Measurements from ENCODE around the gene RNU1-4.
"Not testable (repeated sequence)": the region's sequence is repeated elsewhere in the genome, so short reads cannot be mapped to it uniquely, and the experiment has no call there.

RNU1-4 gene

GRCh38 chr1:16740047-16740964 is at the start of gene RNU1-4:
Gene RNU1-4, plus strand, starts transcription at chr1:16740516.
- DNase-seq: not testable (repeated sequence)

- not testable (repeated sequence) for DNase-seq
These were observed 49.2 kb upstream of the RNU1-4 start for GRCh38 chr1:16690971-16691682.

GRCh38 chr1:16692283-16692682 is 48.0 kb upstream of the RNU1-4 start:
- DNase-seq: not testable (repeated sequence)

- not testable (repeated sequence) for DNase-seq
These were observed 47.4 kb upstream of the RNU1-4 start for GRCh38 chr1:16692717-16693448.

DNA sequence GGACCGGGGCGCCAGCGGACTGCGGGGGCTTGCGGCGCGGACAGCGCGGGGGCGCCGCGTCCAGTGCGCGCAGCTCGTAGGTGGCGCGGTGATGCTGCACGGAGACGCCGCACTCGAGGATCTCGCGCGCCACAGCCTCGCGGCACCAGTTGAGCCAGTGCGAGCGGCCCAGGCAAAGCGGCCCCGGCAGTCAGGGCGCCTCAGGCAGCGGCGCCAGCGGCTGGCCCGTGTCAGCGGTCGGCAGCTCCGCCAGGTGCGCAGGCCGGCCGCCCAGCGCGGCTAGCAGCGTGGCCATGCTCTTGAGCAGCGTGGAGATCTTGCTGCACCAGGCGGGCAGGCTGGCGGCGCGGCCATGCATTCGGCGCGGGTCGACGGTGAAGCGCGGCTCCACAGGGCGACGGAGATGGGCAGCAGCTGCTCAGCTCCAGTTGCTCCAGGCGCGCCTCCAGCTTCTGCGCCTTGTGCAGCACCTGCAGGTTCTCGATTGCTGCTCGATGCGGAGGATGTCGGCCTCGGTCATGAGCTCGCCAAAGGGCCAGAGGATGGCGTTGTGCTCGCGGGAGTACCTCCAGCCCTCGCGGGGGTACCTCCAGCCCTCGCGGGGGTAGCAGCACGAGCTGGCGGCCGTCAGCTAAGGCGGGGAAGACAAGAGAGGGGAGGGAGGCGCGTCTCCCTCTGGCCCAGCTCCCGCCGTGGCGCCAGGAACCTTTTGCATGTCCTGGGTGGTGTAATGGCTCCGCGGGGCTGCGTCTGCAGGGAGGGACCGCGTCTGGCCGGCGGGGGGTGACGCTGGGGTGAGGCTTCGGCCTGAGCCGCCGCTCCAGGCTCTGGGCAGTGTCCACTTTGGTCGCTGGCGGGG is 46.6 kb upstream of the RNU1-4 start:
- DNase-seq: not testable (repeated sequence)

DNA sequence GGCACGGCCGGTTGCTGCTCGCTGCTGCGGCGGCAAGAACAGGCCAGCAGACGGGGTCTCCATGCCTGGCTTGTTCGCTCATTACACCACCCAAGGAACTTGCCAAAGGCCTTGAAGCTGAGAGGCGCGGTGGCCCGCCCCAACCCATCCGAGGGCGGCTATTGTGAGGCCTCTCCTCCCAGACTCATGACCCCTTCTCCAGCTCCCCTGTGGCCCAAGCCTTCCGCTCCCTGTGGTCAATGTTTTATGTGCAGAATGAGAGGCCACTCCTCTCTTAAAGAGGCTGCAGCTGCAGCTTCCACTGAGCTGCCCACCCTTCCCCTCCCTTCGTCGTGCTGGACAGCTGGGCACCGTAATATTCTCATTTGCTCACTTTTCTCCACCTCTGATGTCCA is 46.0 kb upstream of the RNU1-4 start:
- not testable (repeated sequence) for DNase-seq

- not testable (repeated sequence) for DNase-seq
These were observed 43.7 kb upstream of the RNU1-4 start for GRCh38 chr1:16696507-16697150.

- DNase-seq: not testable (repeated sequence)
These were observed 43.2 kb upstream of the RNU1-4 start for GRCh38 chr1:16697152-16697551.

GRCh38 chr1:16699440-16699839 is 40.9 kb upstream of the RNU1-4 start:
- not testable (repeated sequence) for DNase-seq

DNA sequence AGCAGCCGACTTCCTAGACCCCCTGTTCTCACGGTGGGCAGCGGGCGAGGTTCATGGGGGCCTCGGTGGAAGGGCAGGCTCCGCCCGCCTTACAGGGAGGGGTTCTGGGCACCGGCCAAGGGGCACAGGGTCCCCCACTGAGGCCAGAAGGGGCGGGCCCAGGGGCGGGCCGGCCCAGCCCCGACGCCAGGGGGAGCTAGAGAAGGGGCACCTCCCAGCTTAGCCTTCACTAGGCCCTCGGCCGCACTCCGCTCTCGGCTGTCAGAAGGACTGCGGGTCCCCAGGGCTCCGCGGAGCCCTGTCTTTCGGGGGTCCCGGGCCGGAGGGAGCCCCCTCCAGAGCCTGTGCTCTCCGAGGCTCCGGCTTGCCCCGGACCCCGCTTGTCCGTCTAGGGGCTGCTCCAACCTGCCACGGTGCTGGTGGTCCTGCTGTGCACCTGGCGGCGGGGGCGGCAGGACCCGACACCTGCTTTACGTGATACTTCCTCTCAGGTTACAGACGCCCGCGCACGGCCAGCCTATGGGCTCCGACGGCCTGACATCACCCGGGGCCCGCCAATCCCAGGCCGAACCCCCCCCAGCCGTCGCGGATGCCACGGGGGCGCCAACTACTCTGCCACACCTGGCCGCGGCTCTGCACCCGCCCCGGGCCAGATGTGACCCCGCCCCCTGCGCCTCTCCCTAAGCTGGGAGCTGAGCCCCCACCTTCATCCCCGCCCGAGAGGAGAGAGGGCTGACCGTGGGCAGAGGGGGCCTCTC is 40.0 kb upstream of the RNU1-4 start:
- not testable (repeated sequence) for DNase-seq

- not testable (repeated sequence) for DNase-seq
These were observed 39.1 kb upstream of the RNU1-4 start for GRCh38 chr1:16701189-16701588.

DNA sequence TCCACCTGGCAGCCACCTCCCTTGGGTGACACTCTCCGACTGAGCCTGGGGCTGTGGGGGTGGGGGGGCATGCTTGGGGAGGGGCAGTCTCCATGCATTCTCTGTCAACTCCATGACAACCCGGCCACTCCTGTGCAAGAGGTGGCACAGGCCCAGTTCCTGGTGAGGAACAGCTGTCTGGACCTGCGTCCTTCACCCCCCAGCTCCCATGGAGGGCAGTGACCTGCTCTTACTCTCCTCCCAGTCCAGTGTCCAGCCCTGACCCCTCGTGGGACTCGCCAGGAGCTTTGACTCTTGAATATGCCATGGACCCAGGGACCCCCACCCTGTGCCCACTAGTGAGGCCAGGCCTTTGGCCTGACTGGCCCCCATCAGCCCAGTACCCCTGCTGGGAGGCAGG is 38.0 kb upstream of the RNU1-4 start:
- DNase-seq: not testable (repeated sequence)

- DNase-seq: not testable (repeated sequence)
These were observed 37.2 kb upstream of the RNU1-4 start for GRCh38 chr1:16703141-16703540.

DNA sequence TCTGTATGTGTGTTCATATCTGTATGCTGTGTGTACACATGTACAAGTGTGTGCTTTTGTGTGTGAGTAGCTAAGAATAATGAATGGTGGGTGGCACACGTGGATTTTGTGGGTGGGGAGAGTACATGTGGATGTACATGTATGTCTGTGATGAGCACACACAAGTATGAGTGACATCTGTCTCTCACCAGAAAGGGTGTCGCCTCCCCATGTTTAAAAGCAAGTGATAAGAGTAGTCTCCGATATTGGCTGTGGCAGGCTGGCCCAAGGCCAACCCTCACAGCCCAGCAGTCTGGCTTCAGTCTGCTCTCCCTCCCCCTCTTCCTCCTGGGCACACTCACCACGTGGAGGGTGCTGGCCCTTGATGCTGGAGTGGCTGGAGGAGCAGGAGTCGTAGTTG is 36.7 kb upstream of the RNU1-4 start:
- peak; percentile 69 for DNase-seq

GRCh38 chr1:16704076-16704475 is 36.2 kb upstream of the RNU1-4 start:
- not testable (repeated sequence) for DNase-seq

- not testable (repeated sequence) for DNase-seq
These were observed 35.7 kb upstream of the RNU1-4 start for GRCh38 chr1:16704502-16705100.

- peak; percentile 82 for DNase-seq
These were observed 34.0 kb upstream of the RNU1-4 start for GRCh38 chr1:16706302-16706701.

- DNase-seq: not testable (repeated sequence)
These were observed 32.9 kb upstream of the RNU1-4 start for GRCh38 chr1:16707130-16708093.

- DNase-seq: not testable (repeated sequence)
These were observed 31.6 kb upstream of the RNU1-4 start for GRCh38 chr1:16708704-16709103.
